CD8-positive, alpha-beta memory T cell (primary cell): ENCODE measurements around the gene GRK6. TPM values are rescaled to one million over a fixed set of nuclear protein-coding genes. Genes with fewer than 3 reads are reported as not detected.

Experiments used
- CTCF ChIA-PET: fragments of 350-600 bp; sonication (Branson Sonifier 250); formaldehyde crosslinking; loops from one replicate; lab custom pipeline; 2021; ENCODE audit warnings: antibody characterized with exemption; lab: Charles Lee
- POLR2A ChIA-PET: fragments of 350-600 bp; sonication (Branson Sonifier 250); formaldehyde crosslinking; loops from one replicate; lab custom pipeline; 2021; ENCODE audit warnings: antibody characterized with exemption; lab: Charles Lee
- DNase-seq, 5 donors: peaks; one replicate each; pipeline versions ENCODE4 v3.0.0 to v3.0.0-alpha.2; 2020 to 2022; ENCODE audit warnings: mixed read lengths in 1 of 5
- H3K27ac ChIP-seq: one replicate; pipeline ENCODE4 v1.7.0; 2013; ENCODE audit warnings: low read depth, mild to moderate bottlenecking, low read length, moderate library complexity
- H3K27me3 ChIP-seq: 2 replicates; pipeline ENCODE4 v1.7.0; 2013; ENCODE audit warnings: low read length, mild to moderate bottlenecking; ENCODE audit not compliant: insufficient read depth, poor library complexity, severe bottlenecking
- H3K36me3 ChIP-seq: 2 replicates; pipeline ENCODE4 v1.7.0; 2013; ENCODE audit warnings: mild to moderate bottlenecking, low read length, moderate library complexity; ENCODE audit not compliant: insufficient read depth
- H3K4me1 ChIP-seq: 2 replicates; pipeline ENCODE4 v1.7.0; 2013; ENCODE audit warnings: mild to moderate bottlenecking, low read length, moderate library complexity; ENCODE audit not compliant: insufficient read depth
- H3K4me3 ChIP-seq: 2 replicates; pipeline ENCODE4 v1.7.0; 2013; ENCODE audit warnings: mild to moderate bottlenecking, low read length
- H3K9me3 ChIP-seq: 2 replicates; pipeline ENCODE4 v1.7.0; 2013; ENCODE audit warnings: mild to moderate bottlenecking, low read length
- H3K27ac Mint-ChIP-seq, 8 donors: one replicate each; pipeline ENCODE4 v1.8.0; 2020 to 2021; ENCODE audit warnings: mixed read lengths in 8 of 8, mild to moderate bottlenecking in 6 of 8, inconsistent platforms in 3 of 8, moderate library complexity in 3 of 8
- H3K27me3 Mint-ChIP-seq, 2 donors: one replicate each; pipeline ENCODE4 v1.8.0; 2020 to 2021; ENCODE audit warnings: mixed read lengths in 2 of 2, mild to moderate bottlenecking in 1 of 2, moderate library complexity in 1 of 2
- H3K36me3 Mint-ChIP-seq, 3 donors: one replicate each; pipeline ENCODE4 v1.8.0; 2020 to 2021; ENCODE audit warnings: mixed read lengths in 3 of 3, inconsistent platforms in 1 of 3, mild to moderate bottlenecking in 1 of 3
- H3K4me1 Mint-ChIP-seq, 3 donors: one replicate each; pipeline ENCODE4 v1.8.0; 2020 to 2021; ENCODE audit warnings: mixed read lengths in 3 of 3, inconsistent platforms in 1 of 3, mild to moderate bottlenecking in 1 of 3
- H3K4me3 Mint-ChIP-seq, 7 donors: one replicate each; pipeline ENCODE4 v1.8.0; 2020 to 2021; ENCODE audit warnings: mixed read lengths in 7 of 7, mild to moderate bottlenecking in 6 of 7, moderate library complexity in 4 of 7, inconsistent platforms in 2 of 7
- H3K9me3 Mint-ChIP-seq, 5 donors: one replicate each; pipeline ENCODE4 v1.8.0; 2020 to 2022; ENCODE audit warnings: mixed read lengths in 5 of 5, mild to moderate bottlenecking in 3 of 5, moderate library complexity in 2 of 5, inconsistent platforms in 1 of 5
- polyA plus RNA-seq: library from polyadenylated mRNA; unstranded; fragments of 300-500 nt; fragmentation: Illumina TruSeq; gene quantifications from one replicate; pipeline ENCODE4 v1.2.3, GENCODE V29; 2021
- total RNA-seq, 2 experiments: library from RNA; stranded (reverse); gene quantifications; one replicate each; pipeline ENCODE4 v1.2.3, GENCODE V29; 2021

The GRK6 gene
- total and polyA plus RNA-seq, 3 experiments from 2014 or later = 180 to 201 (median 185) TPM

DNA sequence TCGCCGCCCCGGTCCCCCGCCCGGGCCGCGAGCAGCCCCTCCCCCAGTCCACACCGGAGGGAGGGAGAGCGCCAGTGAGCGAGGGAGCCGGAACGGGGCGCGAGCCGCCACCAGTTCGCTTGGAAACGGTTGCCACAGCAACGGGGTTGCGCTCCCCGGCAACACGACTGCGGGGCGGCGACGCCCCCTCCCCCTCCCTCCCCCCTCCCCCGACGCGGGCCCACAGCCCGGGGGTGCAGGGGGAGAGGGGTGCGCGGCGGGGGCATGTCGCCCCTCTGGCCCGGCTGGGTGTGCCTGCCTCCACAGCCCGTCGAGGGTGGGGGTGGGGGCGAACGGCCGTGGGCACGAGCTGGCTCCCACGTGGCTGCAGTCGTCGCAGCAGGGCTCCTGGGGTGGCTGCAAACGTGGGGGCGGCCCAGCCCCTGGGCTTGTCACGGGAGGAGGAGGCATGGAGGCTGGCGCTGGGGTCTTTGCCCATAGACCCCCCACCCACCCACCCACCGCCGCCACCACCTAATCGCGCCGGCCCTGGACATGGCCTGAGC lies 20.7 kb downstream of the GRK6 start:
- Mint-ChIP-seq H3K9me3 (no peaks in the 10 kb centered on the region), H3K27me3 (no peaks in the 10 kb centered on the region), H3K27ac (peak overlapping the region in 3 of 8 donors; percentile 79 to 97 (median 90)), H3K4me3 (peak overlapping the region in 5 of 7 donors; percentile 63 to 78 (median 72)), H3K36me3 (peaks cover 0 to 12% (median 0%) of the 10 kb centered on the region in 3 donors), H3K4me1 (peaks cover 41 to 59% (median 42%) of the 10 kb centered on the region in 3 donors)
- peak overlapping the region; percentile 66 for H3K27ac ChIP-seq
- peak overlapping the region; percentile 37 for H3K4me3 ChIP-seq
- H3K9me3 ChIP-seq = no peaks in the 10 kb centered on the region
- POLR2A ChIA-PET = interaction anchor here (0.6 to 8.6 kb wide), 9 partner anchors 8 to 314 kb away, joined by 3 to 154 read pairs (median 9); partner anchors contain the start of genes GRK6 and LMAN2
- H3K36me3 ChIP-seq = peaks cover under 1% of the 10 kb centered on the region
- peaks cover 32% of the 10 kb centered on the region for H3K4me1 ChIP-seq
- peak; percentile 67 to 91 (median 81) for DNase-seq
- CTCF ChIA-PET = interaction anchor here (1.1 to 20.8 kb wide), 8 partner anchors 10 to 137 kb away, joined by 3 to 326 read pairs (median 6); partner anchors contain the start of genes F12, GRK6 and PFN3
- no peaks in the 10 kb centered on the region for H3K27me3 ChIP-seq

DNA sequence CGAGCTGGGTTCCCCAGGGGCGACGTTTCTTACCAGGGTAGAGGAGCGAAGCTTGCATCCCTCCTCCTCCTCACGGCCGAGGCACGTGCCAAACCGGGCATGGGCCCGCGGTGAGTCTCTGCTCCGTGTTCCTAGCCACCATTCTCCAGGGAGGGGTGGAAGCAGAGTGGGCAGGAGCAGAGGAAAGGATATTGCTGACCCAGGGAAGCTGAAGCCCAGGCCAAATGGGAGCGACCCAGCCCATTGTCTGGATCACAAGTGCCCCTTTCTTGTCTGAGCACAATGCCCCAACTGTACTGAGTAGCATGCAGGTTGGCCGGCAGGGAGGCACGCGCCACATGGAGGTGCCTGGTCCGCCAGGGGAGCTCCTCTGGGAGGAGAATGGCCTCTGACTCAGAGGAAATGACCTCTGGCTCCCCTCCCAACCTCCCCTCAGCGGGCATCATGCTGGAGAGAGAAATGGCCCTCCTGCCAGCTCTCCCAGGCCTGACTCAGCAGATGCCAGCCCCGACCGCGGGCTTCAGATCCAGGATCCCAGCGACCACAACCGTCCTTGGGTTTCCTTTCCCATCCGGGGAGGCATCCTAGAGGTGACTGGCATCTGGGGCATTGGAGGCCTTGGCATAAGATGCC lies 21.3 kb downstream of the GRK6 start:
- no peaks in the 10 kb centered on the region for H3K9me3 ChIP-seq
- Mint-ChIP-seq H3K4me3 (peak overlapping the region; percentile 63 to 82 (median 75)), H3K27me3 (no peaks in the 10 kb centered on the region), H3K4me1 (peaks cover 38 to 54% (median 42%) of the 10 kb centered on the region in 3 donors), H3K36me3 (peaks cover 0 to 6% (median 0%) of the 10 kb centered on the region in 3 donors), H3K9me3 (no peaks in the 10 kb centered on the region), H3K27ac (peak overlapping the region in 5 of 8 donors; percentile 63 to 97 (median 90))
- ChIA-PET POLR2A (interaction anchor here (0.6 to 8.6 kb wide), 9 partner anchors 7 to 315 kb away, joined by 3 to 154 read pairs (median 9); partner anchors contain the start of genes GRK6 and LMAN2), CTCF (interaction anchor here (0.9 to 20.8 kb wide), 10 partner anchors 10 to 138 kb away, joined by 3 to 326 read pairs (median 5); partner anchors contain the start of genes F12, GRK6 and PFN3)
- peak overlapping the region; percentile 43 for H3K27ac ChIP-seq
- H3K4me1 ChIP-seq = peaks cover 32% of the 10 kb centered on the region
- no peaks in the 10 kb centered on the region for H3K27me3 ChIP-seq
- peak in 1 of 5 donors; percentile 56 for DNase-seq
- H3K4me3 ChIP-seq = peak overlapping the region; percentile 32
- no peaks in the 10 kb centered on the region for H3K36me3 ChIP-seq

GRCh38 chr5:177448244-177448950 lies 21.9 kb downstream of the GRK6 start:
- ChIA-PET POLR2A (interaction anchor here (0.9 to 8.6 kb wide), 6 partner anchors 11 to 75 kb away, joined by 3 to 154 read pairs (median 33); partner anchors contain the start of gene GRK6), CTCF (interaction anchor here (0.9 to 20.8 kb wide), 10 partner anchors 9 to 138 kb away, joined by 3 to 326 read pairs (median 5); partner anchors contain the start of genes F12, GRK6 and PFN3)
- Histone ChIP-seq H3K36me3 (no peaks in the 10 kb centered on the region), H3K4me3 (no peak overlapping the region), H3K9me3 (no peaks in the 10 kb centered on the region), H3K27ac (no peak overlapping the region), H3K4me1 (peaks cover 36% of the 10 kb centered on the region), H3K27me3 (no peaks in the 10 kb centered on the region)
- H3K27ac Mint-ChIP-seq = peak overlapping the region; percentile 14 to 97 (median 82)
- no peaks in the 10 kb centered on the region for H3K9me3 Mint-ChIP-seq
- peak overlapping the region; percentile 10 to 82 (median 75) for H3K4me3 Mint-ChIP-seq
- H3K27me3 Mint-ChIP-seq = no peaks in the 10 kb centered on the region
- no peak for DNase-seq
- peaks cover 39 to 54% (median 42%) of the 10 kb centered on the region in 3 donors for H3K4me1 Mint-ChIP-seq
- peaks cover 0 to 2% (median 0%) of the 10 kb centered on the region in 3 donors for H3K36me3 Mint-ChIP-seq

DNA sequence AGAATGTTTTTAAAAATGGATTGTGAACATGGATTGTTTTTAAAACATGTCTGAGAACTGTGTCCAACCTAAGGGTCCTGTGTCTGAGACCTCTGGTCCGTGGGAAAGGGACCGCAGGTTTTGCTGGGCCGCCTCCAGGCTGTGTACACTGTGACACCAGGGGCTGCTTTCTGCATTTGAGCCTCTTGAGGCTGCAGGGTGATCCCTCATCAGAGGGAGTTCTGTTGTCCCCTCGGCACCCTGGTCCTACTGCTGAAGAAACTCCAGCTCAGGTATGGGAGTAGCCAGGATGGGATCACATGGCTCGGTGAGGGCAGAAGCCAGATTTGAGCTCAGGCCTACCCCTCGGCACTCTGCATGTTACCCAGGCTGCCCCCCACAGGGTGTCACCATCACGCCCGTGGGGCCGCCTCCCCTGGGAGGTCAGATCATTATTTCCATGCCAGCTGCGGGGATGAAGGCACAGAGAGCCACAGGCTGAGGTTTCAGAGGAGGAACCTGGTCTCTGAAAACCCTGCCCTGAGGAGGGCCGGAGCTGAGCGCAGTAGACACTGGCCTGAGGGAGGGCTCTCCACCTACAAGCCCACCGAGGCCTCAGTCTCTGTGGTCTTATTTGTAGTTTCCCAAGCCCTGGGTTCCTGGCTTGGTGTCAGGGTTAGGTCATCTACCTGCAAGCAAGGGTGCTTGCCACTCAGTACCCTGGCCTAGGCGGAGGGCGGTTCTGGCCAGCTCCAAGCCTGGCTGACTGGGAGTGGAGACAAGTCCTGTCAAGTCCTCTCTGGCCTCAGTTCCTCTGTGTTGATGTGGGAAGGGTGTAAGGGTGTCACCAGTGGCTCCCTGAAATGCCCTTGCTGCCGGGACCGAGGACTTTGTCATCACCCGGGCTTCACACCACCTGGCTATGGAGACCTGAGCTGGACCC lies 22.9 kb downstream of the GRK6 start:
- peak overlapping the region in 4 of 8 donors; percentile 29 to 97 (median 48) for H3K27ac Mint-ChIP-seq
- peaks cover 45% of the 10 kb centered on the region for H3K4me1 ChIP-seq

DNA sequence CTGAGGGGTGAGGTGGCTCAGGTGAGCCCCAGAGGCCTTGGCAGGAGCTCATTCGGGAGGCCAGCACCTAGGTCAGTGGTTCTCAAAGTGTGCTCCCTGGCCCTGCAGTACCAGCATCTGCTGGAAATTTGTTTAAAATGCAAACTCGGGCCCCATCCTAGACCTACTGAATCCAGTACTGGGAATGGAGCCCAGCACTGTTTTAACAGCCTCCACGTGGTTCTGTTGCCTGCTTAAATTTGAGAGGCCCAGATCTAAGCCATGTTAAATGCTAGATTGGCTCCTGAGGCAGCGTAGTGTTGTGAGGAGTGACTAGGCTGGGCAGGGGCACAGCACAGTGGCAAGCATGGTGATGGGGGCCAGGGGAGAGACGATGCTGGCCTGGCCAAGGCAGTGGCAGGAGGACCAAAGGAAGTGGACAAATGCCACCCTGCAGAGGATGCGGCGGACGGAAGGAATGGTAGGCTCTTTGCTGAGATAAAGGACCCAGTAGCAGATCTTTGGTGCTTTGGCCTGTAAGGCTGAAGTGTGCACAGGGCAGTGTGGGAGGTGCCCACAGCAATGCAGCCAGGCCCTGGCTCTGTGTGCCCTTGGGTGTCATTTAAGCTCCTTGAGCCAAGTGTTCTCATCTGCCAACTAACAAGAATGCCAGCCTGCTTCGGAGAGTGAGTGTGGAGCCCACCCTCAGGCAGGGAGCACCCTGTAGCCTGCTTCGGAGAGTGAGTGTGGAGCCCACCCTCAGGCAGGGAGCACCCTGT lies 24.4 kb downstream of the GRK6 start:
- ChIA-PET CTCF (interaction anchor here (15.5 to 20.8 kb wide), 3 partner anchors 22 to 61 kb away, joined by 281 to 326 read pairs (median 307); partner anchors contain the start of genes F12, GRK6 and PFN3), POLR2A (interaction anchor here (0.6 to 8.2 kb wide), 5 partner anchors 19 to 47 kb away, joined by 3 to 112 read pairs (median 10); partner anchors contain the start of gene GRK6)
- no peak for DNase-seq
- no peak overlapping the region for H3K4me3 ChIP-seq
- Mint-ChIP-seq H3K4me3 (peak overlapping the region in 1 of 7 donors; percentile 62), H3K27me3 (peaks cover 0 to 3% of the 10 kb centered on the region in 2 donors), H3K27ac (peak overlapping the region in 4 of 8 donors; percentile 38 to 97 (median 73)), H3K4me1 (peaks cover 27 to 41% (median 28%) of the 10 kb centered on the region in 3 donors), H3K9me3 (no peaks in the 10 kb centered on the region), H3K36me3 (peaks cover 0 to 2% (median 0%) of the 10 kb centered on the region in 3 donors)
- peaks cover 32% of the 10 kb centered on the region for H3K4me1 ChIP-seq
- H3K9me3 ChIP-seq = no peaks in the 10 kb centered on the region
- H3K36me3 ChIP-seq = no peaks in the 10 kb centered on the region
- no peak overlapping the region for H3K27ac ChIP-seq
- H3K27me3 ChIP-seq = no peaks in the 10 kb centered on the region

More for the DNA sequence above, 22.9 kb downstream of the GRK6 start:
- Histone ChIP-seq H3K27me3 (no peaks in the 10 kb centered on the region), H3K9me3 (no peaks in the 10 kb centered on the region), H3K27ac (no peak overlapping the region), H3K36me3 (no peaks in the 10 kb centered on the region), H3K4me3 (no peak overlapping the region)
- peaks cover 0 to 3% of the 10 kb centered on the region in 2 donors for H3K27me3 Mint-ChIP-seq
- H3K4me1 Mint-ChIP-seq = peaks cover 40 to 56% (median 41%) of the 10 kb centered on the region in 3 donors
- ChIA-PET POLR2A (interaction anchor here (2.4 to 8.6 kb wide), 4 partner anchors 18 to 46 kb away, joined by 10 to 154 read pairs (median 75); partner anchors contain the start of gene GRK6), CTCF (interaction anchor here (0.9 to 20.8 kb wide), 7 partner anchors 10 to 139 kb away, joined by 3 to 326 read pairs (median 6); partner anchors contain the start of genes F12, GRK6 and PFN3)
- H3K4me3 Mint-ChIP-seq = peak overlapping the region in 3 of 7 donors; percentile 32 to 82 (median 81)
- peaks cover 0 to 2% (median 0%) of the 10 kb centered on the region in 3 donors for H3K36me3 Mint-ChIP-seq
- no peaks in the 10 kb centered on the region for H3K9me3 Mint-ChIP-seq
- peak in 1 of 5 donors; percentile 47 for DNase-seq
